PC-3 (cell line): ENCODE measurements around the gene SLC25A21.

Experiments used
- CTCF ChIP-seq: fragments of 300-600 bp; sonication (generic); conservative IDR thresholded peaks from 2 replicates; pipeline ENCODE4 v1.5.1; 2017; ENCODE audit warnings: antibody characterized with exemption, low read depth, mild to moderate bottlenecking, low read length
- EZH2phosphoT487 ChIP-seq: fragments of 300-600 bp; sonication (generic); IDR thresholded peaks from 2 replicates; pipeline ENCODE4 v1.6.1; 2018; ENCODE audit warnings: mild to moderate bottlenecking, antibody characterized with exemption, low read length, borderline replicate concordance

GRCh38 chr14:36975834-36976233 is 196.6 kb downstream of the SLC25A21 start:
- peak; percentile 49 for TF ChIP-seq CTCF
- TF ChIP-seq EZH2phosphoT487: no peak
